Measurements from ENCODE around the gene ODAD2.

GRCh38 chr10:27948186-27948585 lies 50.7 kb downstream of the ODAD2 start:
- TF ChIP-seq CTCF (IDR thresholded peaks at IDR 0.05), result no peak
- no peak for TF ChIP-seq POLR2A (IDR thresholded peaks at IDR 0.05)
- no peak for TF ChIP-seq POLR2AphosphoS5 (IDR thresholded peaks at IDR 0.05)

Measured in transverse colon (tissue), 4 donors.